ENCODE data around the gene NPLOC4.

DNA sequence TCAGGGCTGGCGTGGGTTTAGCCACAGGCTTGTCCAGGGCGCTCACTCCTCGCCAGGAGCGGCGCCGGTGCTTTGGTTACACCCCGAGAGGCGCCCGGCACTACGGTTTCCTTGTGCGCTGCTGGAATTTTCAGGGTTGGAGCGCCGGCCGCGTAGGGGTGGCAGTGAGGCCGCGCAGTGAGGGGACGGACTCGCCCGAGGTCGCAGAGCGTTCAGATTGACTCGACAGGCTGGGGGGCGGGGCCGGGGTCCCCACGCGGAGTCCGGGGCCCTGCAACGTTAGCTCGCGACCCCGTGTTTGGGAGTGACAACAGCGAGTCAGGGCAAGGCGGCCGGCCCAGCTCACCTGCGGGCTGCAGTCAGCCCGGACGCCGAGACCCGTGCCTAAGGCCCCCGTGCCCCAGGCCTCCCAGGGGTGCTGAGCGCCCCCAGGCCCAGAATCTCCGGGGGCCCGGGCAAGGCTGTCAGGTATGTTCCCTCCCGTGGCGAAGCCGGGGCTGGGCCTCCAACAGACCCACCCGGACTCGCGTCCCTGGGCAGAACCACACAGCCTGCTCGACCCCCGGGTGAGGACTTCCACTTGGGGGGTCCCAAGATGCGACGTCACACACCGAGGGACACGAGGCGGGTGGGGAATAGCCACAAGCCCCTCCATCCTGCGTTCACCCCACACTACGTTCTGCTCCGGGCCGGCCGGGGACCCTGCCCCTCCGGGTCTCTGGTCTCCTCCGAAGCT is 123.0 kb downstream of the NPLOC4 start:
- no peak for TF ChIP-seq RAD21 (IDR thresholded peaks at IDR 0.05)
- no peak for TF ChIP-seq YY1 (IDR thresholded peaks at IDR 0.05)
- TF ChIP-seq, protein P1, sequence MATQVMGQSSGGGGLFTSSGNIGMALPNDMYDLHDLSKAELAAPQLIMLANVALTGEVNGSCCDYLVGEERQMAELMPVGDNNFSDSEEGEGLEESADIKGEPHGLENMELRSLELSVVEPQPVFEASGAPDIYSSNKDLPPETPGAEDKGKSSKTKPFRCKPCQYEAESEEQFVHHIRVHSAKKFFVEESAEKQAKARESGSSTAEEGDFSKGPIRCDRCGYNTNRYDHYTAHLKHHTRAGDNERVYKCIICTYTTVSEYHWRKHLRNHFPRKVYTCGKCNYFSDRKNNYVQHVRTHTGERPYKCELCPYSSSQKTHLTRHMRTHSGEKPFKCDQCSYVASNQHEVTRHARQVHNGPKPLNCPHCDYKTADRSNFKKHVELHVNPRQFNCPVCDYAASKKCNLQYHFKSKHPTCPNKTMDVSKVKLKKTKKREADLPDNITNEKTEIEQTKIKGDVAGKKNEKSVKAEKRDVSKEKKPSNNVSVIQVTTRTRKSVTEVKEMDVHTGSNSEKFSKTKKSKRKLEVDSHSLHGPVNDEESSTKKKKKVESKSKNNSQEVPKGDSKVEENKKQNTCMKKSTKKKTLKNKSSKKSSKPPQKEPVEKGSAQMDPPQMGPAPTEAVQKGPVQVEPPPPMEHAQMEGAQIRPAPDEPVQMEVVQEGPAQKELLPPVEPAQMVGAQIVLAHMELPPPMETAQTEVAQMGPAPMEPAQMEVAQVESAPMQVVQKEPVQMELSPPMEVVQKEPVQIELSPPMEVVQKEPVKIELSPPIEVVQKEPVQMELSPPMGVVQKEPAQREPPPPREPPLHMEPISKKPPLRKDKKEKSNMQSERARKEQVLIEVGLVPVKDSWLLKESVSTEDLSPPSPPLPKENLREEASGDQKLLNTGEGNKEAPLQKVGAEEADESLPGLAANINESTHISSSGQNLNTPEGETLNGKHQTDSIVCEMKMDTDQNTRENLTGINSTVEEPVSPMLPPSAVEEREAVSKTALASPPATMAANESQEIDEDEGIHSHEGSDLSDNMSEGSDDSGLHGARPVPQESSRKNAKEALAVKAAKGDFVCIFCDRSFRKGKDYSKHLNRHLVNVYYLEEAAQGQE (IDR thresholded peaks at IDR 0.05) = no peak
- TF ChIP-seq, protein P2, sequence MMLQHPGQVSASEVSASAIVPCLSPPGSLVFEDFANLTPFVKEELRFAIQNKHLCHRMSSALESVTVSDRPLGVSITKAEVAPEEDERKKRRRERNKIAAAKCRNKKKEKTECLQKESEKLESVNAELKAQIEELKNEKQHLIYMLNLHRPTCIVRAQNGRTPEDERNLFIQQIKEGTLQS (IDR thresholded peaks at IDR 0.05) = no peak
- TF ChIP-seq NR2F2 (IDR thresholded peaks at IDR 0.05) = no peak
- TF ChIP-seq, protein P3, sequence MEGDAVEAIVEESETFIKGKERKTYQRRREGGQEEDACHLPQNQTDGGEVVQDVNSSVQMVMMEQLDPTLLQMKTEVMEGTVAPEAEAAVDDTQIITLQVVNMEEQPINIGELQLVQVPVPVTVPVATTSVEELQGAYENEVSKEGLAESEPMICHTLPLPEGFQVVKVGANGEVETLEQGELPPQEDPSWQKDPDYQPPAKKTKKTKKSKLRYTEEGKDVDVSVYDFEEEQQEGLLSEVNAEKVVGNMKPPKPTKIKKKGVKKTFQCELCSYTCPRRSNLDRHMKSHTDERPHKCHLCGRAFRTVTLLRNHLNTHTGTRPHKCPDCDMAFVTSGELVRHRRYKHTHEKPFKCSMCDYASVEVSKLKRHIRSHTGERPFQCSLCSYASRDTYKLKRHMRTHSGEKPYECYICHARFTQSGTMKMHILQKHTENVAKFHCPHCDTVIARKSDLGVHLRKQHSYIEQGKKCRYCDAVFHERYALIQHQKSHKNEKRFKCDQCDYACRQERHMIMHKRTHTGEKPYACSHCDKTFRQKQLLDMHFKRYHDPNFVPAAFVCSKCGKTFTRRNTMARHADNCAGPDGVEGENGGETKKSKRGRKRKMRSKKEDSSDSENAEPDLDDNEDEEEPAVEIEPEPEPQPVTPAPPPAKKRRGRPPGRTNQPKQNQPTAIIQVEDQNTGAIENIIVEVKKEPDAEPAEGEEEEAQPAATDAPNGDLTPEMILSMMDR (IDR thresholded peaks at IDR 0.05; ENCODE audit: low read depth, low read length, missing input control) = no peak
- no peak for TF ChIP-seq GABPA (IDR thresholded peaks at IDR 0.05 in 1 of 2, conservative IDR thresholded peaks at IDR 0.05 in 1 of 2)
- no peak for TF ChIP-seq TAF1 (conservative IDR thresholded peaks at IDR 0.05)
- TF ChIP-seq SP1 (IDR thresholded peaks at IDR 0.05) = peak; percentile 24
- TF ChIP-seq EGR1 (IDR thresholded peaks at IDR 0.05; ENCODE audit: low read depth in 2 of 2) = no peak
- no peak for TF ChIP-seq RXRA (IDR thresholded peaks at IDR 0.05)
- TF ChIP-seq, protein P4, sequence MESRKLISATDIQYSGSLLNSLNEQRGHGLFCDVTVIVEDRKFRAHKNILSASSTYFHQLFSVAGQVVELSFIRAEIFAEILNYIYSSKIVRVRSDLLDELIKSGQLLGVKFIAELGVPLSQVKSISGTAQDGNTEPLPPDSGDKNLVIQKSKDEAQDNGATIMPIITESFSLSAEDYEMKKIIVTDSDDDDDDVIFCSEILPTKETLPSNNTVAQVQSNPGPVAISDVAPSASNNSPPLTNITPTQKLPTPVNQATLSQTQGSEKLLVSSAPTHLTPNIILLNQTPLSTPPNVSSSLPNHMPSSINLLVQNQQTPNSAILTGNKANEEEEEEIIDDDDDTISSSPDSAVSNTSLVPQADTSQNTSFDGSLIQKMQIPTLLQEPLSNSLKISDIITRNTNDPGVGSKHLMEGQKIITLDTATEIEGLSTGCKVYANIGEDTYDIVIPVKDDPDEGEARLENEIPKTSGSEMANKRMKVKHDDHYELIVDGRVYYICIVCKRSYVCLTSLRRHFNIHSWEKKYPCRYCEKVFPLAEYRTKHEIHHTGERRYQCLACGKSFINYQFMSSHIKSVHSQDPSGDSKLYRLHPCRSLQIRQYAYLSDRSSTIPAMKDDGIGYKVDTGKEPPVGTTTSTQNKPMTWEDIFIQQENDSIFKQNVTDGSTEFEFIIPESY (IDR thresholded peaks at IDR 0.05) = no peak
- TF ChIP-seq MAX (IDR thresholded peaks at IDR 0.05) = no peak
- no peak for TF ChIP-seq FOXA1 (IDR thresholded peaks at IDR 0.05)
